ENCODE results near the gene MAGI3.
"Not testable (repeated sequence)": the region's sequence is repeated elsewhere in the genome, so short reads cannot be mapped to it uniquely, and the experiment has no call there.

Gene MAGI3

GRCh38 chr1:113551728-113552127, 161.4 kb downstream of the MAGI3 start:
- no peak overlapping the region for H3K4me3 ChIP-seq (ENCODE audit: low read depth, low read length)
- TF ChIP-seq, protein P1, sequence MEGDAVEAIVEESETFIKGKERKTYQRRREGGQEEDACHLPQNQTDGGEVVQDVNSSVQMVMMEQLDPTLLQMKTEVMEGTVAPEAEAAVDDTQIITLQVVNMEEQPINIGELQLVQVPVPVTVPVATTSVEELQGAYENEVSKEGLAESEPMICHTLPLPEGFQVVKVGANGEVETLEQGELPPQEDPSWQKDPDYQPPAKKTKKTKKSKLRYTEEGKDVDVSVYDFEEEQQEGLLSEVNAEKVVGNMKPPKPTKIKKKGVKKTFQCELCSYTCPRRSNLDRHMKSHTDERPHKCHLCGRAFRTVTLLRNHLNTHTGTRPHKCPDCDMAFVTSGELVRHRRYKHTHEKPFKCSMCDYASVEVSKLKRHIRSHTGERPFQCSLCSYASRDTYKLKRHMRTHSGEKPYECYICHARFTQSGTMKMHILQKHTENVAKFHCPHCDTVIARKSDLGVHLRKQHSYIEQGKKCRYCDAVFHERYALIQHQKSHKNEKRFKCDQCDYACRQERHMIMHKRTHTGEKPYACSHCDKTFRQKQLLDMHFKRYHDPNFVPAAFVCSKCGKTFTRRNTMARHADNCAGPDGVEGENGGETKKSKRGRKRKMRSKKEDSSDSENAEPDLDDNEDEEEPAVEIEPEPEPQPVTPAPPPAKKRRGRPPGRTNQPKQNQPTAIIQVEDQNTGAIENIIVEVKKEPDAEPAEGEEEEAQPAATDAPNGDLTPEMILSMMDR (IDR thresholded peaks at IDR 0.05; ENCODE audit: low read depth, low read length), result no peak

DNA sequence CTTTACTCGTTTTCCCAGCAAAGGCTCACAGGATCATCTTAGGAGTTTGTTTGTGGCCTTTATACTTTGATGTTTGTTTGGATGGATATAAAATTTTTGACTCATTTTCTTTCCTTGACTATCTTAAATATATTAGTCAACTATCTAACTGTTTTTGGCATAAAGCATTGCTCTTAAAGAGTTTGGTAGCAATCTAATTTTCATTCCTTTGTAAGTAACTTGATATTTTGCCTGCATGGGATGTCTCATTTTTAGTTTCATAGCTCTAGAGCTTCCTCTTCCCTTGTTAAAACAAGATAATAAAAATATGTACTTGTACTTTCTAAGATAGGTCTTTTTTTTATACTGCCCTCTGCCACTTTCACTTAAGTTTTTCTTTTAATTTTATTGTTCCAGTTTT, 161.9 kb downstream of the MAGI3 start:
- no peak overlapping the region for H3K4me3 ChIP-seq (ENCODE audit: low read depth, low read length)
- TF ChIP-seq, protein P1 (IDR thresholded peaks at IDR 0.05; ENCODE audit: low read depth, low read length), result no peak

DNA sequence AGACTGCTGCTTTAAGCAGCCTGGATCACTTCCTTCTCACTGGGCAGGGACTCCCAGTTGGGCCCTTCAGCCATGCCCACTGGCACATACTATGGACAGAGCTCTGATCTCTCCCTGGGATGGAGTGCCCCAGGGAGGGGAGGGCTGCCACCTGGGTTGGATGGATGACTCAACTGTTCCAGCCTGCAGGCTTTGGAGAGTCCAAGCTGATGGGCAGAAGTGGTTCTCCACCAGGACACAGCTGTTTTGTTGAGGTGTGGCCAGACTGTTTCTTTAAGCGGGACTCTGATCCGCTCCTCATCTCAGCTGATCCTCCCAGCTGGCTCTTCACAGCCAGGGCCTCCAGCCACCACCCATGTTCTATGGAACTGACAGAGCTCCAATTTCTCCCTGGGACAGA, 166.9 kb downstream of the MAGI3 start:
- no peak overlapping the region for H3K4me3 ChIP-seq (ENCODE audit: low read depth, low read length)
- TF ChIP-seq, protein P1 (IDR thresholded peaks at IDR 0.05; ENCODE audit: low read depth, low read length), result no peak

DNA sequence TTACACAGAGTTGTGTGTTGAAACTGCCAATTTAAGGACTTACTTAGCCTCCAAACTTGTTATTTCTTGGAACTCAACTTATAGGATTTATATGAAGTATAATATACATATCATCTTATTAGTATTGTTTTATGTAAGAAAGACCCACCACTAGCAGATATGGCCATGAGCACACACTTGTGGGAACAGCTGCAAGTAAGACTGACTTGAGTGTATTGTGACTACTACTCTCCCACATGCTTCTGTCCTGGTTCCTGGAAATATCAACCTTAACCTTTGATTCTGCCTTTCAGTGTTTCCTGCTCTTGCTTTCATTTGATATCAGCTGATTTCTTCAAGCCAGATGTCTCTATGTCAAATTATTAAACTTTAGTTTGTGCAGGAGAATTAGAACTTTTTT, 175.3 kb downstream of the MAGI3 start:
- H3K4me3 ChIP-seq (ENCODE audit: low read depth, low read length), result no peak overlapping the region
- TF ChIP-seq, protein P1 (IDR thresholded peaks at IDR 0.05; ENCODE audit: low read depth, low read length), result no peak

DNA sequence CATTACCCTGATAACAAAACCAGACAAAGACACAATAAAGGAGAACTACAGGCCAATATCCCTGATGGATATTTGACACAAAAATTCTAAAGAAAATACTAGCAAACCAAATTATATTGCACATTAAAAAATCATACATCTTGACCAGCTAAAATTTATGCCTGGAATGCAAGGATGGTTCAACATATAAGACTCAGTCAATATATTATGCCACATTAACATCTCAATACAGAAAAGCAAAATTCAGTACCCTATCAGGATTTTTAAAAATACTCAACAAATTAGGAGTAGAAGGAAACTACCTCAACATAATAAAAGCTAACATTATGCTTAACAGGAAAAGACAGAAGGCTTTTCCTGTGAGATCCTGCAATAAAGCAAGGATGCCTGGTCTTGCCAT, 177.1 kb downstream of the MAGI3 start:
- TF ChIP-seq, protein P1 (IDR thresholded peaks at IDR 0.05; ENCODE audit: low read depth, low read length), result no peak
- no peak overlapping the region for H3K4me3 ChIP-seq (ENCODE audit: low read depth, low read length)

DNA sequence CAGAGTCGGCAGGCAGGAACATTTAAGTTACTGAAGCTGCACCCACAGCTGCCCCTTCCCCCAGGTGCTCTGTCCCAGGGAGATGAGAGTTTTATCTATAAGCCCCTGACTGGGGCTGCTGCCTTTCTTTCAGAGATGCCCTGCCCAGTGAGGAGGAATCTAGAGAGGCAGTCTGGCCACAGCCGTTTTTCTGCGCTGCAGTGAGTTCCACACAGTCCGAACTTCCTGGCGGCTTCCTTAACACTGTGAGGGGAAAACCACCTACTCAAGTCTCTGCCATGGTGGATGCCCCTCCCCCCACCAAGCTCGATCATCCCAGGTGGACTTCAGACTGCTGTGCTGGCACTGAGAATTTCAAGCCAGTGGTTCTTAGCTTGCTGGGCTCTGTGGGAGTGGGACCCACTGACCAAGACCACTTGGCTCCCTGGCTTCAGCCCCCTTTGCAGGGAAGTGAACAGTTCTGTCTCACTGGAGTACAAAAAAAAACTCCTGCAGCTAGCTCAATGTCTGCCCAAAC, 185.5 kb downstream of the MAGI3 start:
- not testable (repeated sequence) for H3K4me3 ChIP-seq (ENCODE audit: low read depth, low read length)

GRCh38 chr1:113576271-113576670, 186.0 kb downstream of the MAGI3 start:
- no peak overlapping the region for H3K4me3 ChIP-seq (ENCODE audit: low read depth, low read length)

More at GRCh38 chr1:113576271-113576670, 186.0 kb downstream of the MAGI3 start:
- TF ChIP-seq, protein P1 (IDR thresholded peaks at IDR 0.05; ENCODE audit: low read depth, low read length), result no peak
